Measurements from ENCODE around the gene NDUFAF7.
"Not testable (repeated sequence)": the region's sequence is repeated elsewhere in the genome, so short reads cannot be mapped to it uniquely, and the experiment has no call there.

DNA sequence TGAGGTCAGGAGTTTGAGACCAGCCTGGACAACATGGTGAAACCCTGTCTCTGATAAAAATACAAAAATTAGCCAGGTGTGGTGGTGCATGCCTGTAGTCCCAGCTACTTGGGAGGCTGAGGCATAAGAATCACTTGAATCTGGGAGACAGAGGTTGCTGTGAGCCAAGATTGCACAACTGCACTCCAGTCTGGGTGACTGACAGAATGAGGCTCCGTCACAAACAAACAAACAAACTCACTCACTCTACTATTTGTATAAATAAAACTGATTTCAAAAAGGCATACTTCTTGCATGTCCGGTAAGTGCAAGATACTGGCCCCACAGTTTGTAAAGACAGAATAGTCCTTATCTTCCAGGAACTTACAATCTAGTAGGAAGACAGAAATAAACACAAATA is 63.4 kb downstream of the NDUFAF7 start:
- TF ChIP-seq, protein P1, sequence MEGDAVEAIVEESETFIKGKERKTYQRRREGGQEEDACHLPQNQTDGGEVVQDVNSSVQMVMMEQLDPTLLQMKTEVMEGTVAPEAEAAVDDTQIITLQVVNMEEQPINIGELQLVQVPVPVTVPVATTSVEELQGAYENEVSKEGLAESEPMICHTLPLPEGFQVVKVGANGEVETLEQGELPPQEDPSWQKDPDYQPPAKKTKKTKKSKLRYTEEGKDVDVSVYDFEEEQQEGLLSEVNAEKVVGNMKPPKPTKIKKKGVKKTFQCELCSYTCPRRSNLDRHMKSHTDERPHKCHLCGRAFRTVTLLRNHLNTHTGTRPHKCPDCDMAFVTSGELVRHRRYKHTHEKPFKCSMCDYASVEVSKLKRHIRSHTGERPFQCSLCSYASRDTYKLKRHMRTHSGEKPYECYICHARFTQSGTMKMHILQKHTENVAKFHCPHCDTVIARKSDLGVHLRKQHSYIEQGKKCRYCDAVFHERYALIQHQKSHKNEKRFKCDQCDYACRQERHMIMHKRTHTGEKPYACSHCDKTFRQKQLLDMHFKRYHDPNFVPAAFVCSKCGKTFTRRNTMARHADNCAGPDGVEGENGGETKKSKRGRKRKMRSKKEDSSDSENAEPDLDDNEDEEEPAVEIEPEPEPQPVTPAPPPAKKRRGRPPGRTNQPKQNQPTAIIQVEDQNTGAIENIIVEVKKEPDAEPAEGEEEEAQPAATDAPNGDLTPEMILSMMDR (conservative IDR thresholded peaks at IDR 0.05; ENCODE audit: low read length): not testable (repeated sequence)
- TF ChIP-seq EZH2phosphoT487 (IDR thresholded peaks at IDR 0.05; ENCODE audit: borderline replicate concordance): not testable (repeated sequence)
